ENCODE measurements around the gene PRSS1. TPM values are rescaled to one million over a fixed set of nuclear protein-coding genes. Genes with fewer than 3 reads are reported as not detected.

PRSS1 gene
- total RNA-seq, 1 donor = not detected

GRCh38 chr7:142771353-142771723 lies 22.1 kb downstream of the PRSS1 start:
- Histone ChIP-seq H3K79me2 (ENCODE audit: insufficient read depth, low read length) (no peaks in the 10 kb centered on the region), H4K20me1 (ENCODE audit: insufficient read depth, low read length) (no peaks in the 10 kb centered on the region), H3K4me3 (ENCODE audit: insufficient read depth, low read length) (no peak overlapping the region), H2AFZ (ENCODE audit: low read length) (no peak overlapping the region), H3K4me2 (ENCODE audit: insufficient read depth, low read length) (no peak overlapping the region), H3K27me3 (ENCODE audit: insufficient read depth, low read length) (peaks cover 25% of the 10 kb centered on the region), H3K4me1 (ENCODE audit: insufficient read depth, low read length) (peaks cover 3% of the 10 kb centered on the region), H3K27ac (ENCODE audit: low read depth, low read length) (no peak overlapping the region), H3K36me3 (ENCODE audit: insufficient read depth, low read length) (no peaks in the 10 kb centered on the region), H3K9me3 (ENCODE audit: low read depth, low read length) (no peaks in the 10 kb centered on the region)
- DNase-seq (ENCODE audit: insufficient read length, low spot score, missing footprints) = no peak
- no peak for TF ChIP-seq CTCF (IDR thresholded peaks at IDR 0.05; ENCODE audit: extremely low read depth, low read depth, low read length)

- Histone ChIP-seq H3K4me1 (ENCODE audit: insufficient read depth, low read length) (peaks cover 7% of the 10 kb centered on the region), H3K9me3 (ENCODE audit: low read depth, low read length) (no peaks in the 10 kb centered on the region)
- no peak for TF ChIP-seq CTCF (IDR thresholded peaks at IDR 0.05; ENCODE audit: extremely low read depth, low read depth, low read length)
Measured at GRCh38 chr7:142772051-142772450, 22.8 kb downstream of the PRSS1 start.

GRCh38 chr7:142772673-142773072 lies 23.4 kb downstream of the PRSS1 start:
- H3K27ac ChIP-seq (ENCODE audit: low read depth, low read length) = no peak overlapping the region
- H3K27me3 ChIP-seq (ENCODE audit: insufficient read depth, low read length) = peaks cover 23% of the 10 kb centered on the region
- no peaks in the 10 kb centered on the region for H3K9me3 ChIP-seq (ENCODE audit: low read depth, low read length)
- no peak overlapping the region for H3K4me2 ChIP-seq (ENCODE audit: insufficient read depth, low read length)
- TF ChIP-seq CTCF (IDR thresholded peaks at IDR 0.05; ENCODE audit: extremely low read depth, low read depth, low read length) = no peak
- H3K79me2 ChIP-seq (ENCODE audit: insufficient read depth, low read length) = no peaks in the 10 kb centered on the region
- H4K20me1 ChIP-seq (ENCODE audit: insufficient read depth, low read length) = no peaks in the 10 kb centered on the region
- H3K36me3 ChIP-seq (ENCODE audit: insufficient read depth, low read length) = no peaks in the 10 kb centered on the region
- no peak overlapping the region for H3K4me3 ChIP-seq (ENCODE audit: insufficient read depth, low read length)
- H2AFZ ChIP-seq (ENCODE audit: low read length) = no peak overlapping the region
- DNase-seq (ENCODE audit: insufficient read length, low spot score, missing footprints) = no peak
- H3K4me1 ChIP-seq (ENCODE audit: insufficient read depth, low read length) = peaks cover 7% of the 10 kb centered on the region

More at GRCh38 chr7:142772051-142772450, 22.8 kb downstream of the PRSS1 start:
- no peak for DNase-seq (ENCODE audit: insufficient read length, low spot score, missing footprints)
- Histone ChIP-seq H3K79me2 (ENCODE audit: insufficient read depth, low read length) (no peaks in the 10 kb centered on the region), H3K4me2 (ENCODE audit: insufficient read depth, low read length) (no peak overlapping the region), H2AFZ (ENCODE audit: low read length) (no peak overlapping the region), H3K27ac (ENCODE audit: low read depth, low read length) (no peak overlapping the region), H4K20me1 (ENCODE audit: insufficient read depth, low read length) (no peaks in the 10 kb centered on the region), H3K36me3 (ENCODE audit: insufficient read depth, low read length) (no peaks in the 10 kb centered on the region), H3K27me3 (ENCODE audit: insufficient read depth, low read length) (peaks cover 25% of the 10 kb centered on the region), H3K4me3 (ENCODE audit: insufficient read depth, low read length) (no peak overlapping the region)

GRCh38 chr7:142773230-142773629 lies 24.0 kb downstream of the PRSS1 start:
- Histone ChIP-seq H3K4me1 (ENCODE audit: insufficient read depth, low read length) (peaks cover 7% of the 10 kb centered on the region), H3K79me2 (ENCODE audit: insufficient read depth, low read length) (no peaks in the 10 kb centered on the region), H3K36me3 (ENCODE audit: insufficient read depth, low read length) (no peaks in the 10 kb centered on the region), H2AFZ (ENCODE audit: low read length) (no peak overlapping the region), H3K4me3 (ENCODE audit: insufficient read depth, low read length) (no peak overlapping the region), H4K20me1 (ENCODE audit: insufficient read depth, low read length) (no peaks in the 10 kb centered on the region), H3K9me3 (ENCODE audit: low read depth, low read length) (no peaks in the 10 kb centered on the region), H3K27me3 (ENCODE audit: insufficient read depth, low read length) (peaks cover 17% of the 10 kb centered on the region), H3K27ac (ENCODE audit: low read depth, low read length) (no peak overlapping the region), H3K4me2 (ENCODE audit: insufficient read depth, low read length) (no peak overlapping the region)
- no peak for DNase-seq (ENCODE audit: insufficient read length, low spot score, missing footprints)
- TF ChIP-seq CTCF (IDR thresholded peaks at IDR 0.05; ENCODE audit: extremely low read depth, low read depth, low read length) = no peak

Measured in osteoblast (primary cell).